Testis (tissue), 2 donors: ENCODE data around the gene ACVRL1.

Experiments
- CTCF ChIP-seq, 3 experiments: fragments of 450-650 bp in 2 of 3; fragments of 200-600 bp in 1 of 3; sonication (generic) in 1 of 3; IDR thresholded peaks; one replicate each; pipeline ENCODE4 v1.5.1; 2016 to 2019; ENCODE audit warnings: antibody characterized with exemption in 3 of 3, mild to moderate bottlenecking in 2 of 3, moderate library complexity in 1 of 3
- POLR2A ChIP-seq: fragments of 450-650 bp; IDR thresholded peaks from one replicate; pipeline ENCODE4 v1.6.1; 2017; ENCODE audit warnings: antibody characterized with exemption, mild to moderate bottlenecking, moderate library complexity

- TF ChIP-seq CTCF (IDR thresholded peaks at IDR 0.05) = no peak
- TF ChIP-seq POLR2A = no peak
Observed at GRCh38 chr12:51868821-51869495, 38.3 kb upstream of the ACVRL1 start.
